ENCODE measurements around the gene THPO.
"Not testable (repeated sequence)": the region's sequence is repeated elsewhere in the genome, so short reads cannot be mapped to it uniquely, and the experiment has no call there.

The THPO gene

GRCh38 chr3:184347321-184348056 is 30.5 kb downstream of the THPO start:
- no peak for DNase-seq

GRCh38 chr3:184346480-184347190 is 31.4 kb downstream of the THPO start:
- DNase-seq, result no peak

- no peak for DNase-seq
Observed at GRCh38 chr3:184345317-184346144, 32.5 kb downstream of the THPO start.

GRCh38 chr3:184344579-184345316 is 33.3 kb downstream of the THPO start:
- DNase-seq, result no peak

- DNase-seq, result no peak
Observed at GRCh38 chr3:184343200-184343876, 34.7 kb downstream of the THPO start.

GRCh38 chr3:184341925-184342324 is 36.1 kb downstream of the THPO start:
- no peak for DNase-seq

GRCh38 chr3:184339451-184340135 is 38.4 kb downstream of the THPO start:
- DNase-seq, result not testable (repeated sequence)

- DNase-seq, result no peak
Observed at GRCh38 chr3:184339001-184339400, 39.0 kb downstream of the THPO start.

GRCh38 chr3:184338511-184338945 is 39.5 kb downstream of the THPO start:
- DNase-seq, result no peak

- no peak for DNase-seq
Observed at GRCh38 chr3:184337981-184338380, 40.0 kb downstream of the THPO start.

GRCh38 chr3:184337399-184337714 is 40.6 kb downstream of the THPO start, which contains the start of gene FAM131A:
FAM131A (plus strand) TSS chr3:184337600; CDS start chr3:184337631, 31 bp downstream.
- no peak for DNase-seq

- no peak for DNase-seq
Observed at GRCh38 chr3:184336547-184337398, 41.2 kb downstream of the THPO start.

- peak; percentile 91 for DNase-seq
Observed at GRCh38 chr3:184335661-184336546, 42.1 kb downstream of the THPO start.

- DNase-seq, result no peak
Observed at GRCh38 chr3:184335291-184335660, 42.7 kb downstream of the THPO start.

GRCh38 chr3:184334470-184335158 is 43.4 kb downstream of the THPO start:
- DNase-seq, result peak; percentile 56

- no peak for DNase-seq
Observed at GRCh38 chr3:184333700-184334099, 44.3 kb downstream of the THPO start.

GRCh38 chr3:184333190-184333589 is 44.8 kb downstream of the THPO start:
- DNase-seq, result no peak

- DNase-seq, result no peak
Observed at GRCh38 chr3:184332370-184333090, 45.5 kb downstream of the THPO start.

Measured in stimulated activated CD4-positive, alpha-beta T cell treated with anti-CD3 and anti-CD28 coated beads, Interleukin-15, amount 100 ng/mL, for 24 hours (primary cell).